Measurements from ENCODE around the gene RERE. TPM values are rescaled to one million over a fixed set of nuclear protein-coding genes. Genes with fewer than 3 reads are reported as not detected.
A peak's percentile ranks its signal among the peaks of the same experiment; 100 is the strongest.

Gene RERE
- total RNA-seq, 1 experiment from 2014 or later: 40.6 TPM

DNA sequence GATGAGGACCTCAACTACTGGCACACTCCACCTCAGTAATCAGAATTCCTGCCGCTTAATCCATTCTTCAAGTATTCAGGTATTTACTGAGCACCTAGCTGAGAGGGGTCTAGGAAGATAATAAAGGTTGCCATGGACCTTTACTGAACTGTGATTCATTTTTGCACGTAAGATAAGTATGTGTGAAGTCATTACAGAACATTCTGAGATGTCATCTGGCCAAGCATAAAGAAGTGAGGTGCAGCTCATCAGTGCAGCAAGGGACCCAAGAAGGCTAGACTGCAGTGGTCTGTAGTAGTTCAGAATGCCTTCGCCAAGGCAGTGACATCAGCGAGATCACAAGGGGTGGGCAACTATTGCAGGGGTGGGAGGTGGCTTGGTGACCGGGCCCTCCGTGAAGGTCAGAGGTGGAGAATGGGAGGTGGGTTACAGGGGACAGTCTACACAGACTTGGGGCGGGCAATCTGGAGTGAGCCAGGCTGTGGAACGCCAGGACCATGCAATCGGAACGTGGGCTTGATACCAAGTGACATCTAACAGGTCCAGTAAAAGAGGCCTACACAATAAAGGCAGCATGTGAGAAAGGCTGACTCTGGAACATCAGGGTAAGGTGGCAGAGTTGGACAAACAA lies 392.2 kb downstream of the RERE start:
- Histone ChIP-seq H2AFZ (ENCODE audit: low read depth, low read length, poor library complexity, severe bottlenecking) (no peak overlapping the region), H3K4me1 (ENCODE audit: control insufficient read depth in 1 of 2, insufficient read depth in 2 of 2, low read length in 2 of 2) (peaks cover 17 to 25% of the 10 kb centered on the region in 2 experiments), H3K27me3 (ENCODE audit: insufficient read depth, low read length) (no peaks in the 10 kb centered on the region), H3K27ac (ENCODE audit: low read depth, low read length) (peak overlapping the region; percentile 78), H3K4me3 (replicated peaks in 1 of 2; ENCODE audit: low read depth in 1 of 2, low read length in 2 of 2) (no peak overlapping the region), H3K4me2 (ENCODE audit: low read length) (peak overlapping the region; percentile 85; the same call in 1 of the 2 replicates), H3K9me3 (ENCODE audit: control insufficient read depth in 1 of 2, insufficient read depth in 1 of 2, low read depth in 1 of 2, low read length in 2 of 2) (no peaks in the 10 kb centered on the region), H4K20me1 (ENCODE audit: insufficient read depth) (no peaks in the 10 kb centered on the region), H3K79me2 (ENCODE audit: insufficient read depth, low read length) (peaks cover 9% of the 10 kb centered on the region; the same call in 1 of the 2 replicates), H3K9ac (ENCODE audit: low read length) (peak overlapping the region; percentile 69; the same call in 1 of the 2 replicates), H3K9me2 (ENCODE audit: insufficient read depth) (no peaks in the 10 kb centered on the region), H3K36me3 (ENCODE audit: control insufficient read depth in 1 of 2, insufficient read depth in 2 of 2, low read length in 2 of 2) (0 out of 4 replicates have a peak, but pooled peaks cover 0 to 2% of the 10 kb centered on the region in 2 experiments)
- TF ChIP-seq TCF7L2 (IDR thresholded peaks at IDR 0.05; ENCODE audit: borderline replicate concordance, extremely low read depth, insufficient read depth, insufficient read length) (no peak), FOSL1 (IDR thresholded peaks at IDR 0.05; ENCODE audit: low read depth) (no peak), ZFX (IDR thresholded peaks at IDR 0.05) (no peak), POLR2AphosphoS5 (IDR thresholded peaks at IDR 0.05; ENCODE audit: low read depth, low read length) (no peak), CEBPB (IDR thresholded peaks at IDR 0.05; ENCODE audit: low read depth) (no peak), ELF1 (IDR thresholded peaks at IDR 0.05; ENCODE audit: borderline replicate concordance, low read depth) (no peak), CBX3 (IDR thresholded peaks at IDR 0.05; ENCODE audit: low read depth) (no peak)
- TF ChIP-seq, protein P1, sequence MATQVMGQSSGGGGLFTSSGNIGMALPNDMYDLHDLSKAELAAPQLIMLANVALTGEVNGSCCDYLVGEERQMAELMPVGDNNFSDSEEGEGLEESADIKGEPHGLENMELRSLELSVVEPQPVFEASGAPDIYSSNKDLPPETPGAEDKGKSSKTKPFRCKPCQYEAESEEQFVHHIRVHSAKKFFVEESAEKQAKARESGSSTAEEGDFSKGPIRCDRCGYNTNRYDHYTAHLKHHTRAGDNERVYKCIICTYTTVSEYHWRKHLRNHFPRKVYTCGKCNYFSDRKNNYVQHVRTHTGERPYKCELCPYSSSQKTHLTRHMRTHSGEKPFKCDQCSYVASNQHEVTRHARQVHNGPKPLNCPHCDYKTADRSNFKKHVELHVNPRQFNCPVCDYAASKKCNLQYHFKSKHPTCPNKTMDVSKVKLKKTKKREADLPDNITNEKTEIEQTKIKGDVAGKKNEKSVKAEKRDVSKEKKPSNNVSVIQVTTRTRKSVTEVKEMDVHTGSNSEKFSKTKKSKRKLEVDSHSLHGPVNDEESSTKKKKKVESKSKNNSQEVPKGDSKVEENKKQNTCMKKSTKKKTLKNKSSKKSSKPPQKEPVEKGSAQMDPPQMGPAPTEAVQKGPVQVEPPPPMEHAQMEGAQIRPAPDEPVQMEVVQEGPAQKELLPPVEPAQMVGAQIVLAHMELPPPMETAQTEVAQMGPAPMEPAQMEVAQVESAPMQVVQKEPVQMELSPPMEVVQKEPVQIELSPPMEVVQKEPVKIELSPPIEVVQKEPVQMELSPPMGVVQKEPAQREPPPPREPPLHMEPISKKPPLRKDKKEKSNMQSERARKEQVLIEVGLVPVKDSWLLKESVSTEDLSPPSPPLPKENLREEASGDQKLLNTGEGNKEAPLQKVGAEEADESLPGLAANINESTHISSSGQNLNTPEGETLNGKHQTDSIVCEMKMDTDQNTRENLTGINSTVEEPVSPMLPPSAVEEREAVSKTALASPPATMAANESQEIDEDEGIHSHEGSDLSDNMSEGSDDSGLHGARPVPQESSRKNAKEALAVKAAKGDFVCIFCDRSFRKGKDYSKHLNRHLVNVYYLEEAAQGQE (IDR thresholded peaks at IDR 0.05; ENCODE audit: low read depth): no peak
- ChIA-PET POLR2A (interaction anchor here (0.7 to 0.9 kb wide), 2 partner anchors 41 to 417 kb away, joined by 3 to 5 read pairs; no protein-coding TSS in a partner anchor), RAD21 (ENCODE audit: low non-redundant PET in 1 of 2, low total read pairs in 2 of 2, uncharacterized antibody in 2 of 2, unreplicated experiment in 2 of 2) (no interaction called here), CTCF (interaction anchor here (1.0 kb wide), 1 partner anchor 424 kb away, joined by 3 read pairs; no protein-coding TSS in a partner anchor)
- no TSS peak for BruUV-seq (replicated peaks)
- no peak for ATAC-seq
- intact Hi-C loops (cut with micrococcal nuclease): no loop called here
- no peak for DNase-seq (ENCODE audit: low read depth, low spot score)
